H1 (cell line): ENCODE measurements around the gene ANGPTL5. TPM values are rescaled to one million over a fixed set of nuclear protein-coding genes. Genes with fewer than 3 reads are reported as not detected.

ENCODE experiments used
- ASH2L ChIP-seq: fragments of 200-600, 300-600 bp; sonication (generic); IDR thresholded peaks from one replicate; pipeline ENCODE4 v1.7.1; 2017; ENCODE audit warnings: low read length
- CHD7 ChIP-seq: fragments of 300-600 bp; sonication (generic); IDR thresholded peaks from 2 replicates; pipeline ENCODE4 v1.7.1; 2012; ENCODE audit warnings: low read length, moderate library complexity, mild to moderate bottlenecking, inconsistent platforms; ENCODE audit not compliant: insufficient replicate concordance
- polyA plus RNA-seq, 7 experiments: library from polyadenylated mRNA; depleted of rRNA in 3 of 7; stranded (reverse) in 5 of 7; unstranded in 2 of 7; fragments of >200 nt in 5 of 7; fragments of 200-250 nt in 2 of 7; gene quantifications; 1 replicate in 5 of 7; 2 replicates in 1 of 7; 4 replicates in 1 of 7; pipeline versions ENCODE4 v1.2.1 to v1.2.3, GENCODE V29; 2011 to 2013; ENCODE audit warnings: missing spikeins in 2 of 7, mixed read lengths in 2 of 7
- total RNA-seq: library from RNA; stranded (reverse); fragmentation: NEBNext Ultra II Directional; extraction: Animal tissue kit (Norgen Biotek cat#: 25700); gene quantifications from 2 replicates; pipeline ENCODE4 v1.2.1, GENCODE V29; 2021
- TF ChIP-seq, protein P1 (sequence below): IDR thresholded peaks from 2 replicates; pipeline ENCODE4 v1.6.1; 2011; ENCODE audit warnings: low read length, improper control_type of control experiment

ANGPTL5 gene
- total and polyA plus RNA-seq, 2 of the 8 experiments (the other 6 are each of a cell fraction or from before 2014, with no cell fraction given) = not detected

DNA sequence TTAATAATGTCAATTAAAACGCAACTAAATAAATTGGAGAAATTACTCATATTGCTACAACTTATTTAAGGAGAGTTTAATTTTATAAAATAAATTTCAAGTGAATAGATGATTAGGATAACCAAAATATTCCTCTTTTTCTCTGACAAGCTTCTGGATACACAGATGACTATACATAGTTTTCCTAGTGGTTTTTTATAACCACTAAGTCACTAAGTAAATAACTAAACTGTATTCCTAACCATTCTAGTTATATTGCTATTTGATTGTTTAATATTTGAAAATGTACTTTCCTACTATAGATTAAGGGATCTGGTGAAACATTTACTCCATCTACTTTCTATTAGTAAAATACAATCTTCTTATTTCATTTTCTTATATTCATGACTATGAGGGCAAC is 4.7 kb upstream of the ANGPTL5 start (continued):
- TF ChIP-seq CHD7 (no peak), ASH2L (no peak)
- TF ChIP-seq, protein P1, sequence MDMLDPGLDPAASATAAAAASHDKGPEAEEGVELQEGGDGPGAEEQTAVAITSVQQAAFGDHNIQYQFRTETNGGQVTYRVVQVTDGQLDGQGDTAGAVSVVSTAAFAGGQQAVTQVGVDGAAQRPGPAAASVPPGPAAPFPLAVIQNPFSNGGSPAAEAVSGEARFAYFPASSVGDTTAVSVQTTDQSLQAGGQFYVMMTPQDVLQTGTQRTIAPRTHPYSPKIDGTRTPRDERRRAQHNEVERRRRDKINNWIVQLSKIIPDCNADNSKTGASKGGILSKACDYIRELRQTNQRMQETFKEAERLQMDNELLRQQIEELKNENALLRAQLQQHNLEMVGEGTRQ = no peak
